GDM1 (cell line): ENCODE measurements around the gene MYADML2.

Source experiments
- DNase-seq: peaks from one replicate; lab custom pipeline; 2025; lab: John Stamatoyannopoulos, UW

The MYADML2 gene

DNA sequence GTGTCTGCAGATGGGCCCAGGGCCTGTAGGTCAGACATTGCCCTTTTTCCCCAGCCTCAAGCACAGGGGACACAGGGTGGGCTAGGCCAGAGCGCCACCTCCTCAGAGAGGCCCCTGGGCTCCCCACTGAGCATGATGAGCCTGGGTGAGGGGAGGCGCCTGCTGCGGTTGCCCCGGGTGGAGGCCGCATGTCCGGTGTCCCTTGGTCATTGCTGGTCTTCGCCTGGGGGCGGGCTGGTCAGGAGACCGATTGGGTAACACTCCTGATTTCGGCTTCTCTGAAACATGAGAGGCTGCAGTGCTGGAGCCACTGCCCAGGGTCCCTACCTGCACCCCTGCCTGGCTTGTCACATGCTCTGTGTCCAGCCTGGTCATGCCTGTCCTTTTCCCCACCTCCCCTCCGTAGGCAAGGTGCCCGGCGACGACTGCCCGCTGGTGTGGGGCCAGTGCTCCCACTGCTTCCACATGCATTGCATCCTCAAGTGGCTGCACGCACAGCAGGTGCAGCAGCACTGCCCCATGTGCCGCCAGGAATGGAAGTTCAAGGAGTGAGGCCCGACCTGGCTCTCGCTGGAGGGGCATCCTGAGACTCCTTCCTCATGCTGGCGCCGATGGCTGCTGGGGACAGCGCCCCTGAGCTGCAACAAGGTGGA, 47.4 kb downstream of the MYADML2 start:
- no peak for DNase-seq

DNA sequence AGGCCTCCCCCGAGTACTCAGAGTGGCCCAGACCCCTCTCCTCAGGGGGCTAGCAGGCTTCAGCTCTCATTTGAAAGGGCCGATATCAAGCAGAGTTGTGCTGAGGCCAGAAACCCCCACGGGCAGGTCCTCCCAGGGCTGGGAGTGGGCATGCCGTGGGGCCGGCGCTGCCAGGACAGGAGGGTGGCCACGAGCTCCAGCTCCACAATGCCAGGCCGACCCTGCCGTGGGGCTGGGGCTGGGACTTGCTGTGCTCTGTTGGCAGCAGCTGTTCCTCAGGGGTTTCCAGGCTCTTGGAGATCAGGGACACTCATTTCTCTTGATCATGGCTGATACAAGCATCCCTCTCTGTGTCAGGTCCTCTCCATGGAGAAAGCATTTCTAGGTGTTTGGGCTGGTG, 48.1 kb downstream of the MYADML2 start:
- no peak for DNase-seq

DNA sequence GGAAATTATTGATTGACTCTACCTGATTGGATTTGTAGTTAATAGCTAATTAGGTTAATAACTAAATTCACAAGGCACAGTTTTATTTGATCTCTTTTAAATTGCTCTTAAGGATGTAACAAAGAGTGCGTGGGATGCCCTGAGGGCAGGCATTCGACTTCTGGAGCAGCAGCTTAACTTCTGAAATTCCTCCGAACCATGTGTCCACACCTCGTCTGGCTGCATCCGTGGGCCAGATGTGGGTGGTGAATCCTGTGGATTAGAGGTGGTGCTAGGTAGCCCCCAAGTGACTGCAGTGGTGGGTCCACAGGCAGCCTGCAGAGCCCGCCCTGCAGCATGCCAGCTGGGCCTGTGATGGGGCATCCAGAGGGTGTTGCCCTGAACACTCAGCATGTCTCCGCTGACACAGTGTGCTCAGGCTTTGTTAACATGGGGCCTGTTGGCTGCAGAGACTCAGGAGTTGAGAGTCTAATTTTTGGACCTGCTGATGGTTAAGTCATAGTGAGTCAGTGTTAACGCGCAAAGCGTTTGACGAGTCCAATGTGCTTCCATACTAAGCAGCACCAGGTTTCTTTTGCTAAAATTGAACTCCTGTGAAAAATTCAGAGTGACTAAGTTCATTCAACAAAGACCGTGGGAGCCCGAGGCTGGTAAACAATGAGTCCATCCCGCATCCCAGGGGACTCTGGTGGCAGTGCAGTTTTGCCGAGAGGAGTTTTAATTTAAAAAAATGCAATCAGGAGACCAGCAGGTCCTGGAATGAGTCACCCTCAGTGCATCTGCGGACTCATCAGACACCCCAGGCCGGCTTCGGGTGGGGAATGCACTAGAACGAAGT, 48.8 kb downstream of the MYADML2 start:
- no peak for DNase-seq

DNA sequence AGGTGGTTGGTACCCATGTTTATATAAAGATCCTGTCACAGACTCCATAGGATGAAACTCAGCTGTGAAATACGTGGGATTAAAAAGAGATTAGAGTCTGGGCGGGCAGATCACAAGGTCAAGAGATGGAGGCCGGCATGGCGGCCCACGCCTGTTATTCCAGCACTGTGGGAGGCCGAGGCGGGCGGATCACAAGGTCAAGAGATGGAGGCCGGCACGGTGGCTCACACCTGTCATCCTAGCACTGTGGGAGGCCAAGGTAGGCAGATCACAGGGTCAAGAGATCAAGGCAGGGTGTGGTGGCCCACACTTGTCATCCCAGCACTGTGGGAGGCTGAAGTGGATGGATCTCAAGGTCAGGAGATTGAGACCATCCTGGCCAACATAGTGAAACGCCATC, 51.6 kb downstream of the MYADML2 start:
- no peak for DNase-seq

DNA sequence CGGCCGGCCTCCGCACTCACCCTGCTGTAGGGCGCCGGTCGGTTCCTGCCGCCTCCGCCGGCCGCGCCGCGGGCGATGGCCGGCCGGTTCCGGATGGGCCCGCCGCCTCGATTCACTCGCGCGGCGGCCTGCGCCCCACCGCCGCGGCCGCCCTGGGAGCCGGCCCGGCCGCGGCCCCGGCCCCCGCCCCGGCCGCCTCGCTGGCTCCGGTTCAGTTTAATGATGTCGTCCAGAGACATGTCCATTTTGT, 55.8 kb downstream of the MYADML2 start:
- DNase-seq, result no peak

DNA sequence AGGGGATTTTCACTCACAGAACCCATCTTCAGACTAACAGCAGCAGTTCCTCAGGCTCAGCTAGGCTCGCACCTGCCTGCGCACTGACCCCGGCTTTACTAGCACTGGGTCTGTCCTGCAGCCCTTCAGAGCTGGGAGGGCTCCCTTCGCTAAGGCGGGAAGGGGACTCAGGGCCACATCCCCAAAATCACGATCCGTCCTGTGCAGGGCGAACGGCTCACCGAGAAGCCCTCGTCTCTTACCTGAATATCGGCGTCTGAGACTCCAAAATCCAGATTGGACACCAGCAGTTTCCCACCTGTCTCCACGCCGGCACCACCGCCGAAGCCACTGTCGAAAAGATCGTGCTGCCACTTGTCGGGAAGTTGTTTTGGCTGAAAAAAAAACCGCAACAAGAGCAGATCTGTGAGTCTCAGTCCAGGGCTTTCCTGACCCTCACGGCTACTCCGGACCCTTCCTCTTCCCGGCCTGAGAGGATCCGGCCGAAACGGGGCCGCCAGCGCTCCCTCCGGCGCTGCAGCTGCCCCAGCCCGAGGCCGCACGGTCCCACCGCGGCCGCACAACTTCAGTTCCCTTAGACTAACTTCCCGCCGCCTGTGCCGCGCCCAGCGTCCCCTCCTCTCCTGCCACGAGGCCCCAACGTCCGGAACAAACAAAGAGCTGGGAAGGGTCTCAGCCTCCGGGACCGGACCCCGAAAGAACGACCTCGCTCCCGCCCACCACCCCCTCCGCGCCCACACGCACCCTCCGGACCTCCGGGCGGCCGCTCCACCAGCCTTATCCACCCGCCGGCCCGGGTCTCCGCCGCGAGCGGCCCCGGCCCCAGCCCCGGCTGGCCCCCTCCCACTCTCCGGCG, 56.4 kb downstream of the MYADML2 start:
- no peak for DNase-seq
